Adrenal gland (tissue), 12 donors: ENCODE measurements around the gene LDLRAP1. TPM values are rescaled to one million over a fixed set of nuclear protein-coding genes. Genes with fewer than 3 reads are reported as not detected.

Source experiments
- DNase-seq, 7 donors: peaks; one replicate each; pipeline ENCODE4 v3.0.0-alpha.2; 2019 to 2020
- H3K27ac ChIP-seq, 5 donors: fragments of 200-600 bp; sonication (generic) in 4 of 5; 1 replicate in 3 of 5; 2 replicates in 2 of 5; pipeline versions ENCODE4 v1.5.1 to v1.8.0; 2016 to 2020; ENCODE audit warnings: mild to moderate bottlenecking in 1 of 5
- H3K27me3 ChIP-seq: fragments of 200-600 bp; 2 replicates; pipeline ENCODE4 v1.8.0; 2021
- H3K36me3 ChIP-seq, 2 donors: fragments of 200-600 bp; replicated peaks in 1 of 2; 1 replicate in 1 of 2; 2 replicates in 1 of 2; pipeline versions ENCODE4 v1.5.1 to v1.8.0; 2018 to 2022
- H3K4me1 ChIP-seq, 2 donors: fragments of 200-600 bp; replicated peaks in 1 of 2; 1 replicate in 1 of 2; 2 replicates in 1 of 2; pipeline versions ENCODE4 v1.5.1 to v1.8.0; 2018 to 2021
- H3K4me3 ChIP-seq, 4 donors: fragments of 200-600 bp; sonication (generic) in 3 of 4; one replicate each; pipeline ENCODE4 v1.5.1; 2016 to 2018
- H3K9me3 ChIP-seq, 3 donors: fragments of 200-600 bp; sonication (generic) in 1 of 3; replicated peaks in 1 of 3; 1 replicate in 2 of 3; 2 replicates in 1 of 3; pipeline versions ENCODE4 v1.5.1 to v1.8.0; 2016 to 2021
- CTCF ChIP-seq, 6 experiments: fragments of 450-650 bp in 4 of 6; fragments of 200-600 bp in 2 of 6; sonication (generic) in 1 of 6; IDR thresholded peaks; 1 replicate in 5 of 6; 2 replicates in 1 of 6; pipeline versions ENCODE4 v1.5.1 to v1.8.0; 2016 to 2021; ENCODE audit warnings: antibody characterized with exemption in 6 of 6, mild to moderate bottlenecking in 2 of 6, moderate library complexity in 1 of 6
- POLR2A ChIP-seq, 2 donors: fragments of 450-650 bp; IDR thresholded peaks; one replicate each; pipeline ENCODE4 v1.6.1; 2017; ENCODE audit warnings: antibody characterized with exemption in 2 of 2, mild to moderate bottlenecking in 2 of 2, moderate library complexity in 1 of 2
- WGBS, 4 donors: extraction: QIAGEN DNeasy Blood & Tissue Kit in 2 of 4; methylation state at CpG; one replicate each; pipeline versions ENCODE4 v1.1.5 to v1.1.7; 2013 to 2017; 5-methylcytosine and 5-hydroxymethylcytosine counted together
- intact Hi-C, 2 donors: fragments of 100-400 bp; cut with DNase I; formaldehyde crosslinking; loops; one replicate each; pipeline versions ENCODE4 v1.14.1 to v1.15.0; 2022 to 2023
- polyA plus RNA-seq, 3 donors: library from polyadenylated mRNA; stranded (reverse); fragments of 200-250 nt in 2 of 3; fragments of 350-450 nt in 1 of 3; fragmentation: Illumina TruSeq in 1 of 3; extraction: RNeasy Lipid Tissue Mini Kit (QIAGEN cat#74804) in 1 of 3; gene quantifications; one replicate each; pipeline ENCODE4 v1.2.3, GENCODE V29; 2013 to 2014
- total RNA-seq, 9 donors: library from RNA; depleted of rRNA in 4 of 9; stranded (reverse); fragments of >200 nt in 4 of 9; fragments of 120-200 nt in 1 of 9; fragmentation: NEBNext Ultra II Directional in 1 of 9; extraction: Animal tissue kit (Norgen Biotek cat#: 25700) in 1 of 9; gene quantifications; one replicate each; pipeline versions ENCODE4 v1.1.0 to v1.2.4, GENCODE V29; 2013 to 2023
- donor health status: healthy with polysubstance abuse.
- donor health status: Bipolar disorder and iron deficiency.
- donor health status: DM: yes; HTN: yes; CAD: no.
- donor health status: DM: no; HTN: no; CAD: no.
- donor health status: DM: no; HTN: no; CAD: no.
- donor health status: DM: yes; HTN: yes; CAD: no.

The LDLRAP1 gene
- total and polyA plus RNA-seq, 12 donors, result 6.8 to 39.1 (median 27.3) TPM

- peak; percentile 81 to 96 (median 88) for DNase-seq
- no peaks in the 10 kb centered on the region for H3K27me3 ChIP-seq
- H3K9me3 ChIP-seq, result no peaks in the 10 kb centered on the region
- no peak overlapping the region for H3K27ac ChIP-seq
- peaks cover 0 to 13% of the 10 kb centered on the region in 2 donors for H3K4me1 ChIP-seq
- intact Hi-C loops, result loop anchor here in 1 of 2 donors (5.0 kb wide), 1 partner anchor 139 kb away; no protein-coding TSS in a partner anchor
- 13 to 24% (median 18%) methylated on average over 14 to 15 of the region's 15 CpGs for WGBS, 4 donors
- TF ChIP-seq POLR2A (IDR thresholded peaks at IDR 0.05), result no peak
- peak; percentile 66 to 76 (median 69) for TF ChIP-seq CTCF (IDR thresholded peaks at IDR 0.05)
- no peak overlapping the region for H3K4me3 ChIP-seq
- no peaks in the 10 kb centered on the region for H3K36me3 ChIP-seq
Measured at GRCh38 chr1:25608488-25609178, 65.2 kb downstream of the LDLRAP1 start.

- no peak overlapping the region for H3K27ac ChIP-seq
- peak in 1 of 7 donors; percentile 54 for DNase-seq
- no peaks in the 10 kb centered on the region for H3K27me3 ChIP-seq
- no peaks in the 10 kb centered on the region for H3K36me3 ChIP-seq
- TF ChIP-seq CTCF (IDR thresholded peaks at IDR 0.05), result no peak
- no peak for TF ChIP-seq POLR2A (IDR thresholded peaks at IDR 0.05)
- peaks cover 0 to 13% of the 10 kb centered on the region in 2 donors for H3K4me1 ChIP-seq
- H3K4me3 ChIP-seq, result no peak overlapping the region
- no peaks in the 10 kb centered on the region for H3K9me3 ChIP-seq
- intact Hi-C loops, result loop anchor here (5.0 kb wide), 2 partner anchors 137 to 187 kb away; no protein-coding TSS in a partner anchor
- 59 to 81% (median 62%) methylated on average over 5 to 6 of the region's 6 CpGs for WGBS, 4 donors
Measured at GRCh38 chr1:25609921-25610320, 66.5 kb downstream of the LDLRAP1 start.

- DNase-seq, result peak in 1 of 7 donors; percentile 24
- intact Hi-C loops, result loop anchor here in 1 of 2 donors (5.0 kb wide), 1 partner anchor 186 kb away; no protein-coding TSS in a partner anchor
- Histone ChIP-seq H3K27me3 (no peaks in the 10 kb centered on the region), H3K36me3 (no peaks in the 10 kb centered on the region), H3K27ac (no peak overlapping the region), H3K4me3 (no peak overlapping the region), H3K9me3 (no peaks in the 10 kb centered on the region), H3K4me1 (peaks cover 0 to 20% of the 10 kb centered on the region in 2 donors)
- TF ChIP-seq POLR2A (IDR thresholded peaks at IDR 0.05), result no peak
- peak in 5 of 6 experiments; percentile 24 to 41 (median 35) for TF ChIP-seq CTCF (IDR thresholded peaks at IDR 0.05)
- WGBS, 4 donors, result 30 to 53% (median 50%) methylated on average over 4 to 8 of the region's 8 CpGs
Measured at GRCh38 chr1:25610822-25611630, 67.6 kb downstream of the LDLRAP1 start.

GRCh38 chr1:25611843-25612242 lies 68.4 kb downstream of the LDLRAP1 start:
- Histone ChIP-seq H3K4me3 (no peak overlapping the region), H3K36me3 (no peaks in the 10 kb centered on the region), H3K27me3 (no peaks in the 10 kb centered on the region), H3K27ac (no peak overlapping the region), H3K4me1 (peaks cover 0 to 21% of the 10 kb centered on the region in 2 donors), H3K9me3 (no peaks in the 10 kb centered on the region)
- TF ChIP-seq POLR2A (IDR thresholded peaks at IDR 0.05), result no peak
- TF ChIP-seq CTCF (IDR thresholded peaks at IDR 0.05), result no peak
- 62 to 90% (median 86%) methylated on average over 1 of the region's 1 CpG for WGBS, 4 donors
- intact Hi-C loops, result loop anchor here (2.0 to 5.0 kb wide), 2 partner anchors 185 kb away; no protein-coding TSS in a partner anchor
- no peak for DNase-seq
